H1 (cell line): ENCODE results near the gene MMP25. TPM values are rescaled to one million over a fixed set of nuclear protein-coding genes. Genes with fewer than 3 reads are reported as not detected.

Experiments used
- BACH1 ChIP-seq: IDR thresholded peaks from 2 replicates; pipeline ENCODE4 v1.6.1; 2012; ENCODE audit warnings: low read length, improper control_type of control experiment
- CTBP2 ChIP-seq: IDR thresholded peaks from 2 replicates; pipeline ENCODE4 v1.7.0; 2011; ENCODE audit warnings: borderline replicate concordance, mild to moderate bottlenecking, moderate library complexity, mixed read lengths, low read length; ENCODE audit not compliant: insufficient read depth, insufficient read length
- KDM5A ChIP-seq: fragments of 200-600 bp; IDR thresholded peaks from 2 replicates; pipeline ENCODE4 v1.7.1; 2012; ENCODE audit warnings: mild to moderate bottlenecking, low read length, inconsistent platforms, mixed read lengths
- POU5F1 ChIP-seq: IDR thresholded peaks from 2 replicates; pipeline ENCODE4 v1.6.1; 2011; ENCODE audit warnings: low read depth, mild to moderate bottlenecking, low read length, moderate library complexity
- SIN3A ChIP-seq, 2 experiments: IDR thresholded peaks in 1 of 2; conservative IDR thresholded peaks in 1 of 2; 2 replicates each; pipeline ENCODE4 v1.6.1; 2011 to 2012; ENCODE audit warnings: low read length in 2 of 2, improper control_type of control experiment in 1 of 2, low read depth in 1 of 2, mild to moderate bottlenecking in 1 of 2
- SP1 ChIP-seq: IDR thresholded peaks from 2 replicates; pipeline ENCODE4 v1.6.1; 2011; ENCODE audit warnings: low read depth, low read length
- TBP ChIP-seq: IDR thresholded peaks from 2 replicates; pipeline ENCODE4 v1.6.1; 2011; ENCODE audit warnings: low read depth, low read length, improper control_type of control experiment
- polyA plus RNA-seq, 7 experiments: library from polyadenylated mRNA; depleted of rRNA in 3 of 7; stranded (reverse) in 5 of 7; unstranded in 2 of 7; fragments of >200 nt in 5 of 7; fragments of 200-250 nt in 2 of 7; gene quantifications; 1 replicate in 5 of 7; 2 replicates in 1 of 7; 4 replicates in 1 of 7; pipeline versions ENCODE4 v1.2.1 to v1.2.3, GENCODE V29; 2011 to 2013; ENCODE audit warnings: missing spikeins in 2 of 7, mixed read lengths in 2 of 7
- total RNA-seq: library from RNA; stranded (reverse); fragmentation: NEBNext Ultra II Directional; extraction: Animal tissue kit (Norgen Biotek cat#: 25700); gene quantifications from 2 replicates; pipeline ENCODE4 v1.2.1, GENCODE V29; 2021

MMP25 gene
- total and polyA plus RNA-seq, 2 of the 8 experiments (the other 6 are each of a cell fraction or from before 2014, with no cell fraction given) = 7.7 to 26.7 TPM

DNA sequence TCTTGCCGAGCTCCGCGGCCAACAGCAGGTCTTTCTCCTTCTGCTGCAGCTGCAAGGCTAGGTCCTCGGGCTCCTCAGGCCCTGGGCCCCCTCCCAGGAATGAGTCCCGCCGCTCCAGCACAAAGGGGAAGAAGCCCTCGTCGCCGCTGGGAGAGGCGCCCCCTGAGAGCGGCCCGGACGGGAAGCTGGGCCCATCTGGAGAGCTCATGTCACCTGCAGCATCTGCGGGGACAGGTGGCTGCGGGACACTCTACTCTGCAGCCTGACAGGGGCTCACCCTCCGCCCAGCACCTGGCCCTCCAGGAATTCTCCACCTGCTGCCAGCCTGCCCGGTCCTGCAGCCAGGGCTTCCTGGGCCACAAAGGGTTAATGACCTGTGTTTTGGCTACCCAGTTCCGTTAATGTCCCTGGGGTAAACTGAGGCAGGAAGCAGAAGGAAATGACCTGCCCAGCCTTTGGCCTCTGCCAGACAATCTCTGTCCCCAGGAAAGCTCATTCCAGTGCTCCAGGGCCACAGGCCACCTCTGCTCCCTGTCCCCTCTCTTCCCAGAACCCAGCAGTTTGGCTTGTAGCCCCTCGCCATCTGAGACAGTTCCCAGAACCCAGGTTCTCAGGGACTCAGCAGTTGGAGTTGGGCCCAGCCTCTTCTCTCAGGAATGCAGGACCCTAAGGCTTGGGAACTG, 10.9 kb upstream of the MMP25 start (continued):
- no peak for TF ChIP-seq KDM5A
- no peak for TF ChIP-seq BACH1
- TF ChIP-seq CTBP2 = no peak
- no peak for TF ChIP-seq SIN3A (conservative IDR thresholded peaks at IDR 0.05 in 1 of 2, IDR thresholded peaks at IDR 0.05 in 1 of 2; ENCODE audit: low read depth in 1 of 2, low read length in 2 of 2)
- TF ChIP-seq SP1 = no peak
- TF ChIP-seq POU5F1 = no peak
- no peak for TF ChIP-seq TBP
